HG03108 (cell line): ENCODE data around the gene HPSE2.

ENCODE experiments used
- ATAC-seq: cut with Tn5 transposase; IDR thresholded peaks from one replicate; pipeline ENCODE4 v1.9.1; 2021; ENCODE audit warnings: moderate library complexity; ENCODE audit not compliant: unreplicated experiment

Gene HPSE2

DNA sequence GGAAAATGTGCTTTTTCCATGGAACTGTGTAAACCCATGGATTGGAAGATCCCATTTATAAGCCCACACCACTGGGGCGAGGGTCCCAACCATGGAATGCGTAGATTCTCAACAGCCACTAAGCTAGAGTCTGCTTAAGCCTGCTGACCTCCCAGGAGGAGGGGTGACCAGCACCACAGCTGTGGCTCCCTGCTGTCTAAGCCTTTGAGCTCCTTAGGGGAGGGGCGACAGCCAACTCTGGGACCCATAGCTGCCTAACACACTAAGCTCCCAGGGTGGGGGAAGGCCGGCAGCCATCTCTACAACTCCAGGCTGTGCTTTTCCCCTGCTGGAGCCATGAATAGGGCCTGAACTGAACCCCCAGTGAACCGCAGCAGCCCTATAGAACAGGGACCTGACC is 539.1 kb downstream of the HPSE2 start:
- no peak for ATAC-seq

- ATAC-seq: no peak
These were observed 540.8 kb downstream of the HPSE2 start for GRCh38 chr10:98694883-98695282.

DNA sequence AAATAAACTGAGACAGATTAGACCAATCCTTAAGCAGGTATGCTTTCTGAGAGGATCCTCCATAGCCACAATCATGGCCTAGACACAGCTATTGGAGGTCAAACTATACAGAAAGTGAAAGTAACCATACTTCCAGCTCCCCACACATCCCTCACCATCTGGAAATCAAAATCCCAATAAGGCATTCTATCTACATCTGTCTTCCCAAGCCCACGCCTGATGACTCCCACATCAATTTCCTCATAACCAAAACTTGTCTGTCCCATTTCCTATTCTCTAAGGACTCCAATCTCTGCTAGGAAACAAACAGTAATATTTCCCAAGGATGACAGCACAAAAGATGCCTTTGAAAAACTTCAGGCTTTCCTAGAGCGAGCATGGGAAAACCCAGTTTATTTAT is 541.6 kb downstream of the HPSE2 start:
- no peak for ATAC-seq

DNA sequence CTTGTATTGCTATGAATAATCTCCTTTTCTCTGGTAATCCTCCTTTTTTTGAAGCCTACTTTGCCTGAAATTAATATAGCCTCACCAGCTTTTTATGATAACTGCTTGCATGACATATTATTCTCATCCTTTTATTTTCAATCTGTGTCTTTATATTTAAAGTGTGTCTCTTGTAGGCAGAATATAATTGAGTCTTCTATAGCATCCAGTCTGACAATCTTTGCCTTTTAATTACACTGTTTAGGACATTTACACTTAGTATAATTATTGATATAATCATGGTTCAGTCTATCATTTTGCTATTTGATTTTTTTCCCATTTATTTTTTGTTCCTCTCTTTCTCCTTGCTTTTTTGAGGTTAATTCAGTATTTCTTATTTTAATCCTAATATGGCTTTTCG is 548.0 kb downstream of the HPSE2 start:
- ATAC-seq: no peak

DNA sequence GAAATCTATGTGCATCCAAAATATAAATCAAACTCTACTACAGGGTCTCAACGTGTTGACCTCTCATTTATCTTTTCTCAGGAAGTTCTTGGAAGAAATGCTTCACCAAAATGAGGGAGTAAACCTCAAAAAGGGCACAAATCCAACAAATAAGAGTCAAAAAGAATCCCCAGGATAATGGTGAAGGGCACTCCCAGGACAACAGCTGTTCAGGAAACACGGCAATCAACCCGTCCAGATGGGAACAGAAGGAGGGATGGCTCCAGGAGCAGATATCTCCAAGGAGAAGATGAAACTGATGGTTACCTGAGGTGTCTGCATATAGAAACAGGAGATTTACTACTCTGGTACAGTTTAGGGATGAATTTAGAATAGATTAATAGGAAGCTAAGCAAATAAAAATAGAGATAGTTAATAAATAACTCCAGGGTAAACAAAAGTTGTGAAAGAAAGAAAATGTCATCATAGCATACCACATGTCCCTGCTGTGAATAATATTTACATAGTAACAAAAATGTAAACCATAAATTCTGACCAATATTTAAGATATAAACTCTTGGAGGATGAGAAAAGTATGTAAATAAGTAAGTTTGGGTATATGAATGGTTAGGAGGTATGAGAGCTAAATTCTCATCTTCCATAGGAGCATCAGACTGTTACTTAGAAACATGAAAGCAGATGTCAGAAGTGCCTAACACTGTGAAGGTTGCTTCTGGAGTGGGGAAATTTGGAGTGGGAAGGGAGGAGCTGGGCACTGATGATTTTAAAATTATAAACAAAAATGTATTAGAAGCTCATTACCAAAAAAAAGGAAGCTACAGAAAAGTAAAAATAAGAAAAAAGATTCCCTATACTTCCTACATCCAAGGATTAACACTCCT is 551.4 kb downstream of the HPSE2 start:
- ATAC-seq: no peak

DNA sequence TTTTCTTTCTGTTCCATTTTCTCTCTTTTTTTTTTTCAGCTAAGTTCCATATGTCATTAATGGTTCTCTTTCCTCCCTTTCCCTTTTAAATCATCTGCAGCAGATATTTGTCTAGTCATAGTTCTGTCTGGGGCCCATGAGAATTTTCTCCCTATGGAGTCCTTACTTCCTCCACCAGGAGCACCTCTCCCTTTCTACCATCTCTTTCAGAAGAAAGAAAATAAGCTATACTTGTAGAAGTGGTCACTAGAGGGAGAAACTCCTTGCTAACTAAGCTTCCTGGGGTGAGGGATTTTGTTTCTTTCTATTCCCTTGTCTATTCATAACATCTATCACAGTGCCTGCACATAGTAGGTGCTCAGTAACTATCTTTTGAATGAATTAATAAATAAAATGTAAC is 558.8 kb downstream of the HPSE2 start:
- ATAC-seq: no peak

- ATAC-seq: no peak
These were observed 559.8 kb downstream of the HPSE2 start for GRCh38 chr10:98675902-98676301.

GRCh38 chr10:98673171-98673782 is 562.4 kb downstream of the HPSE2 start:
- ATAC-seq: no peak

- ATAC-seq: no peak
These were observed 568.6 kb downstream of the HPSE2 start for GRCh38 chr10:98667081-98667480.

DNA sequence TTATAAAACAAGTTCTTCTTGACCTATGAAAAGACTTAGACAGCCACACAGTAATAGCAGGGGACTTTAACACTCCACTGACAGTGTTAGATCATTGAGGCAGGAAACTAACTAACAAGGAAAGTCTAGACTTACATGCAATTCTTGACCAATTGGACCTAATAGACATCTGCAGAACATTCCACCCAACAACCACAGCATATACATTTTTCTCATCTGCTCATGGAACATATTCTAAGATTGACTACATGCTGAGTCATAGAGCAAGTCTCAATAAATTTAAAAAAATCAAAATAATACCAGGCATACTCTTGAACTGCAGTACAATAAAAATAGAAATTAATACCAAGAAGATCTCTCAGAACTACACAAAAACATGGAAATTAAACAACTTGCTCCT is 569.4 kb downstream of the HPSE2 start:
- no peak for ATAC-seq

- no peak for ATAC-seq
These were observed 571.2 kb downstream of the HPSE2 start for GRCh38 chr10:98664329-98665042.

DNA sequence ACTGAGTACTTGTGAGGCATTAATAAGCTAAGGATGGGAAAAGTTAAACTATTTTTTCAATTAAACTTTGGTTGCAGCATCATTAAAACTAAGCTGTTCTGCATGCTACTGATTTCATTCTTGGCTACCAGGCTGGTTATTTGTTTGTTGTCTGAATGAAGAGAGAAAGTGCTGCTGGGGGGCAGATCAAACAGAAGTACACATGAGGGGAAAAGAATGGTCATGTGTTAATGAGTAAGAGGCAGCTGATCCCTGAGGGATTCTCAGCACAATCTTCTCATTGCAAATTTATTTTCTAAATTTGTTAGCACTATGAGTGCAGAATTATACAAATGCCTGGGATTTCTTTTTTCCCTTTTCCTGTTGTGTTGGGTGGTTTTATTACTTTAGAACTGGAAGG is 575.7 kb downstream of the HPSE2 start:
- no peak for ATAC-seq

DNA sequence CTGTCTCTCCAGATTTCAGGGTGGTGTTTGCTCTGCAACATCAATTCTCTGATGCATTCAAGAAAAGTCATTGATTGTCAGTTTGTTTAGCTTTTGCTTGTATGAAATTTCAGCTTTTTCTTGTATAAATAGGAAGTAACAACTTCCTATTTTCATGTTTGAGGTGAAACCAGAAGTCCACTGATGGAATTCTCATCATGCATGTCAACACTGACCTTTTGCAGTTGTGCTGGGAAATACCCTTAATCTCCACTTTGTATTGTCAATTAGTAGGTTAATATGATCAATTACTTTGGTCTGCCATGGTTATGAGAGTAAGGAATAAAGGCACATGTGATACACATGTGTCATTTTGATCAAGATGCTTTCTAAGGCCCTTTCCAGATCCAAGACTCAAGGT is 580.2 kb downstream of the HPSE2 start:
- no peak for ATAC-seq

GRCh38 chr10:98649170-98649569 is 586.5 kb downstream of the HPSE2 start:
- no peak for ATAC-seq

DNA sequence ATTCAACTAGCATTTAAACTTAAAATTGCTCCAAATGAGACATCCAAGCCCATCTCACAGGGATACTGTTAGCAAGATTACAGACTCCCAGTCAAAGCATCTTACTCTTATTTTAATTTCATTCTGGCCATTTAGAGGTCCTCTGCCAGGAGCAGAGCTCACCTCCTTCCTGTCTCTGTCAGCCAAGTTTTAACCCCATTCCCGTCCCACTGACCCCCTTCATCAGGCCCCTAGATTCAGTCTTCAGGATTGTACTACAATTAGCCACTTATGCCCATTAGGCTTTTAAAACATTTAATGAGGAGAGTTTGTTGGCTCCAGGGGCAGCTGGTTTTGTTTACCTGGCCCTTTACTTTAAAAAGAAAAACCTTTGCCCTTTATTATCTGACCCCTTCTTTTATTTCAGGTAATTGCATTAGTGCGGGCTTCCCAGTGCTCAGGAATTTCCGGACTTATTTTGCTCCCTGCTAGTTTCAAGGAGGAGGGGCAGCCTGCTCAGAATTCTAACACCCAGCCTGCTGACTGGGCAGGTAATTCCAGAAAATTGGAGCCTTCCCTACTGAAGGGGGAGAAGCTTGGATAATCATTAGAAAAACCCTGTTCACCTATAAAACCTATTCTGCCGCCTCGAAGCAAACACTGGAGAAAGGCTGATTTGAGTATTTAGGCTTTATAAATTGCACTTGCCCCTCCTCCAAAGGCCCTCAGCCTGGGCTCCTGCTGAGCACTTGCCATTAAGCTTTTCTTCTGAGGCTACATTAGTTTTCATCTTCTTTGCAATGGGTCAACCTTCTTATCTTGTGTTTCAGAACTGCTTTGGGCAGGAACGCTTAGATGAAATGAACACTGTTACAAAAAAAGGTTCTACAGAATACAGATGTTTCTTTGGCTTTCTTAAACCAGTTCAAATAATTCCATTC is 588.4 kb downstream of the HPSE2 start:
- no peak for ATAC-seq

GRCh38 chr10:98644466-98644865 is 591.2 kb downstream of the HPSE2 start:
- no peak for ATAC-seq

- no peak for ATAC-seq
These were observed 593.4 kb downstream of the HPSE2 start for GRCh38 chr10:98642281-98642680.

- no peak for ATAC-seq
These were observed 596.7 kb downstream of the HPSE2 start for GRCh38 chr10:98638920-98639319.

DNA sequence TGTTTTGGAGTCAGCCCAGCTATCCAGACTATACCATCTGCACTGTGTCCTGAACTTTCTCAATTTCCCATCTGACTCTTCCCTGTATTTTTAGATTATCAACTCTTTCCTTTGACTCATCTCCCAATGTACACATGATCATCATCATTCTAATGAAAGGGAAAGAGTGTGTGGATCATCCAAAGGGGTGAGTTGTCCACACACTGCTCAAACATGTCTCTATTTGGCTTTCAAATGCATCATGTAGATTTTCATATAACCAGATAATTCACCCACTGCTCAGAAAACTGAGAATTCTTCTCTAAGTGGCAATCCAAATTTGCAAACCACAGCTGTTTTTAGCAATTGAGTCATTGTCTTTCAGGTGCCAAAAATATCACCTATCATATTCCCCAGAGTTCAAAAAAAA is 598.7 kb downstream of the HPSE2 start:
- ATAC-seq: no peak

- ATAC-seq: no peak
These were observed 603.0 kb downstream of the HPSE2 start for GRCh38 chr10:98632456-98633150.
